ENCODE results near the gene BNIP2.

BNIP2 gene

GRCh38 chr15:59674361-59674877 lies 14.7 kb downstream of the BNIP2 start:
- H3K27ac ChIP-seq, result no peak overlapping the region
- TF ChIP-seq CTCF (IDR thresholded peaks at IDR 0.05; ENCODE audit: low read depth, low read length, missing control alignments), result no peak
- no peak for DNase-seq
- no peaks in the 10 kb centered on the region for H3K27me3 ChIP-seq (replicated peaks)
- H3K36me3 ChIP-seq (replicated peaks), result peaks cover 67% of the 10 kb centered on the region
- H3K4me3 ChIP-seq (ENCODE audit: low read depth, low read length), result no peak overlapping the region
- in situ Hi-C loops (cut with HindIII; ENCODE audit: low pct_ligation_motif_present, low sequenced_read_pairs), result no loop called here

- peaks cover 47% of the 10 kb centered on the region for H3K36me3 ChIP-seq (replicated peaks)
- H3K27ac ChIP-seq, result no peak overlapping the region
- TF ChIP-seq CTCF (IDR thresholded peaks at IDR 0.05; ENCODE audit: low read depth, low read length, missing control alignments), result no peak
- no peak overlapping the region for H3K4me3 ChIP-seq (ENCODE audit: low read depth, low read length)
- in situ Hi-C loops (cut with HindIII; ENCODE audit: low pct_ligation_motif_present, low sequenced_read_pairs), result no loop called here
- no peak for DNase-seq
- no peaks in the 10 kb centered on the region for H3K27me3 ChIP-seq (replicated peaks)
Measured at GRCh38 chr15:59668556-59668955, 20.6 kb downstream of the BNIP2 start.

GRCh38 chr15:59662260-59662659 lies 26.9 kb downstream of the BNIP2 start:
- in situ Hi-C loops (cut with HindIII; ENCODE audit: low pct_ligation_motif_present, low sequenced_read_pairs), result no loop called here
- no peak overlapping the region for H3K4me3 ChIP-seq (ENCODE audit: low read depth, low read length)
- no peaks in the 10 kb centered on the region for H3K27me3 ChIP-seq (replicated peaks)
- no peak for DNase-seq
- no peak overlapping the region for H3K27ac ChIP-seq
- no peak for TF ChIP-seq CTCF (IDR thresholded peaks at IDR 0.05; ENCODE audit: low read depth, low read length, missing control alignments)
- H3K36me3 ChIP-seq (replicated peaks), result peaks cover 34% of the 10 kb centered on the region

- no peak overlapping the region for H3K4me3 ChIP-seq (ENCODE audit: low read depth, low read length)
- peaks cover 20% of the 10 kb centered on the region for H3K36me3 ChIP-seq (replicated peaks)
- H3K27me3 ChIP-seq (replicated peaks), result no peaks in the 10 kb centered on the region
- no peak for DNase-seq
- TF ChIP-seq CTCF (IDR thresholded peaks at IDR 0.05; ENCODE audit: low read depth, low read length, missing control alignments), result no peak
- no peak overlapping the region for H3K27ac ChIP-seq
- in situ Hi-C loops (cut with HindIII; ENCODE audit: low pct_ligation_motif_present, low sequenced_read_pairs), result no loop called here
Measured at GRCh38 chr15:59659366-59659765, 29.8 kb downstream of the BNIP2 start.

- no peaks in the 10 kb centered on the region for H3K27me3 ChIP-seq (replicated peaks)
- DNase-seq, result no peak
- no peak for TF ChIP-seq CTCF (IDR thresholded peaks at IDR 0.05; ENCODE audit: low read depth, low read length, missing control alignments)
- H3K27ac ChIP-seq, result no peak overlapping the region
- H3K4me3 ChIP-seq (ENCODE audit: low read depth, low read length), result peak overlapping the region; percentile 78
- in situ Hi-C loops (cut with HindIII; ENCODE audit: low pct_ligation_motif_present, low sequenced_read_pairs), result no loop called here
- peaks cover 10% of the 10 kb centered on the region for H3K36me3 ChIP-seq (replicated peaks)
Measured at GRCh38 chr15:59657635-59658125, 31.4 kb downstream of the BNIP2 start.
